Omental fat pad (tissue), 4 donors: ENCODE measurements around the gene SLC5A6. TPM values are rescaled to one million over a fixed set of nuclear protein-coding genes. Genes with fewer than 3 reads are reported as not detected.

ENCODE experiments used
- ATAC-seq: fragments of 150-250 bp; one replicate; pipeline ENCODE4 v1.9.1; 2016; ENCODE audit warnings: mild to moderate bottlenecking, moderate library complexity; ENCODE audit not compliant: low FRiP score
- DNase-seq: peaks from one replicate; pipeline ENCODE4 v3.0.0-alpha.2; 2019; ENCODE audit warnings: low spot score
- total RNA-seq, 4 donors: library from RNA; depleted of rRNA; stranded (reverse); fragments of >200 nt; gene quantifications; one replicate each; pipeline ENCODE4 v1.1.0, GENCODE V29; 2016
- TF ChIP-seq, protein P1 (sequence below), 3 donors: fragments of 450-650 bp; IDR thresholded peaks; one replicate each; pipeline ENCODE4 v1.5.1; 2016 to 2017; ENCODE audit warnings: antibody characterized with exemption in 3 of 3, mild to moderate bottlenecking in 3 of 3, moderate library complexity in 2 of 3

SLC5A6 gene
- total RNA-seq = 100 to 1,000 TPM in 1 of 4 donors, 10 to 100 TPM in 3; 37.4 to 106 (median 83.6) TPM

DNA sequence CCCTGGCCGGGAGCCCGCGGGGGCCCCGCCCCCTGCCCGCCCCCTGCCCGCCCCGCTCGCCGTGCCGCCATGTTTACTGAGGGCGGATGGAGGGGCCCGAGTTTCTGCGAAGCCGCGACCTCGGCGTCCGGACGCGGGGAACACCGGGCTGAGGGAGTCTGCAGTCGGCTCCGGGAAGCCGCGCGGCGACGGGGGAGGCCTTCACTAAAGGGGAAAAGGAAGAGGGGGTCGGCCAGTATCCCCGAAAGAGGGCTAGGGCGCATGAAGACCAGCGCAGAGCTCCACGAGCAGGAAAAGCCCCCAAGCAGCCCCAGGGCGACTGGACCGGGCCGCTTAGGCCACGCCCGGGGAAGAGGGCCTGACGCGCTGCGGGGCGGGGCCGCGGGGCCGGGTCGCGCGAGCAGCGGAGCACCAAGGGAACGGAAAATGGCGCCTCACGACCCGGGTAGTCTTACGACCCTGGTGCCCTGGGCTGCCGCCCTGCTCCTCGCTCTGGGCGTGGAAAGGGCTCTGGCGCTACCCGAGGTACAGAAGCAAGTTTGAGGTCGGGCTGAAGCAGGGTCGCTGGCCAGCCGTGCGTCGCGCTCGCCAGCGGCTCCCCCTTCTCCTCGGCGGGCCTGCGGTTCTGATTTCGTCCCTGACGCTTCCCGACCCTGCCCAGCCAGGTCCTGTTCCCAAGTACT is at the start of gene SLC5A6, which contains the start of gene ATRAID:
SLC5A6 (minus strand) TSS at position 326 of the 683 bp plus-strand sequence. CDS start 4,618 bp downstream, outside the sequence.
ATRAID (plus strand) TSS at position 99 of the 683 bp plus-strand sequence; CDS start at position 427, 328 bp downstream.
- DNase-seq (peak; percentile 49), ATAC-seq (peak; percentile 95)
- TF ChIP-seq, protein P1, sequence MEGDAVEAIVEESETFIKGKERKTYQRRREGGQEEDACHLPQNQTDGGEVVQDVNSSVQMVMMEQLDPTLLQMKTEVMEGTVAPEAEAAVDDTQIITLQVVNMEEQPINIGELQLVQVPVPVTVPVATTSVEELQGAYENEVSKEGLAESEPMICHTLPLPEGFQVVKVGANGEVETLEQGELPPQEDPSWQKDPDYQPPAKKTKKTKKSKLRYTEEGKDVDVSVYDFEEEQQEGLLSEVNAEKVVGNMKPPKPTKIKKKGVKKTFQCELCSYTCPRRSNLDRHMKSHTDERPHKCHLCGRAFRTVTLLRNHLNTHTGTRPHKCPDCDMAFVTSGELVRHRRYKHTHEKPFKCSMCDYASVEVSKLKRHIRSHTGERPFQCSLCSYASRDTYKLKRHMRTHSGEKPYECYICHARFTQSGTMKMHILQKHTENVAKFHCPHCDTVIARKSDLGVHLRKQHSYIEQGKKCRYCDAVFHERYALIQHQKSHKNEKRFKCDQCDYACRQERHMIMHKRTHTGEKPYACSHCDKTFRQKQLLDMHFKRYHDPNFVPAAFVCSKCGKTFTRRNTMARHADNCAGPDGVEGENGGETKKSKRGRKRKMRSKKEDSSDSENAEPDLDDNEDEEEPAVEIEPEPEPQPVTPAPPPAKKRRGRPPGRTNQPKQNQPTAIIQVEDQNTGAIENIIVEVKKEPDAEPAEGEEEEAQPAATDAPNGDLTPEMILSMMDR (IDR thresholded peaks at IDR 0.05) = no peak

DNA sequence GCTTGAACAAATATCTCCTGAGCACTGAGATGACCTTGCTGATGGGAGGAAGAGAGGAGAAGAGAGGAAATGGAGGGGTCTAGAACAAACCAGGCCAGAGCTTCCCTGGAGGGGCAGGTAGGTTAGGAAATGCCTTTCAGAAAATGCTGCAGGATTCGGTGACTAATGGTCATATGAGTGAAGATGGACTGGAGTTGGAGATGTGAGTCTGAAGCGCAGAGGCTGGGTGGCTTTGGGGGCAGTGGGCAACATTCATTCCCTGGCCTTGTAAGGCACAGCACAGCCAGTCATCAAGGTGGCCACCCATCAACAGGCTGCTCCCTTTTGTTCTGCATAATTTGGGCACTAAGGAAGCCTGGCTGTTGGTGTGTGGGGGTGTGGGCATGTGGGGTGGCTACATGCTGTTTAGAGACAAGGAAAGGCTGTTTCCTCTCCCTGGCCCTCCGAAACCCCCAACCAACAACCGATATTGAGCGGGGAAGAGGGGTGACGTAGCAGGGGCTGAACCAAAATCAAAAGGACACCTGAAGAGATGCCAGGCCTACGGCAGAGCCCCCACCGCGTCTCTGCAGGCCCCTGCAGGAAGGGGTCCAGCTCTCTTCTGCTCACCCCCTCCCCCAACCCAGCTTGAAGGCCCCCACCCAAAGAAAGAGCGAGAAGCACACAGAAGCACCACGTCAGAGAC is 49.3 kb upstream of the SLC5A6 start:
- TF ChIP-seq, protein P1 (IDR thresholded peaks at IDR 0.05) = no peak
- DNase-seq (no peak), ATAC-seq (no peak)

DNA sequence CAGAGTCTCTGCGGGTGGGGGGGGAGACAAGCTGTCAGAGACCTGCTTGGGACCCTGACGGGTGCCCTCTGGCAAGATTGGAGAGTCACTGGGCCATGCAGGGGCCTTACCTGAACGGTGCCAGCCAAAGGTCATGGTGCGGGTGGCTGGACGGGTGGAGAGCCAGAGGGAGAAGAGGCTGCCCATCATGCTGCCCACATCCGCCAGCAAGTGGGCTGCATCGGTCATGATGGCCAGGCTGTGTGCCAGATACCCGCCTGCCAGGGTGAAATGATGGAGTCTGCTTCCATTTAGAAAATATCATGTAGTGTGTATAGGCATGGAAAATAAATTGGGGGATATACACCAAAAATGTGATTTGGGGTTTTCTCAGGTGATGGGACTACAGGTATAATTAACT is 46.0 kb upstream of the SLC5A6 start:
- TF ChIP-seq, protein P1 (IDR thresholded peaks at IDR 0.05) = no peak
- no peak for DNase-seq
- no peak for ATAC-seq

DNA sequence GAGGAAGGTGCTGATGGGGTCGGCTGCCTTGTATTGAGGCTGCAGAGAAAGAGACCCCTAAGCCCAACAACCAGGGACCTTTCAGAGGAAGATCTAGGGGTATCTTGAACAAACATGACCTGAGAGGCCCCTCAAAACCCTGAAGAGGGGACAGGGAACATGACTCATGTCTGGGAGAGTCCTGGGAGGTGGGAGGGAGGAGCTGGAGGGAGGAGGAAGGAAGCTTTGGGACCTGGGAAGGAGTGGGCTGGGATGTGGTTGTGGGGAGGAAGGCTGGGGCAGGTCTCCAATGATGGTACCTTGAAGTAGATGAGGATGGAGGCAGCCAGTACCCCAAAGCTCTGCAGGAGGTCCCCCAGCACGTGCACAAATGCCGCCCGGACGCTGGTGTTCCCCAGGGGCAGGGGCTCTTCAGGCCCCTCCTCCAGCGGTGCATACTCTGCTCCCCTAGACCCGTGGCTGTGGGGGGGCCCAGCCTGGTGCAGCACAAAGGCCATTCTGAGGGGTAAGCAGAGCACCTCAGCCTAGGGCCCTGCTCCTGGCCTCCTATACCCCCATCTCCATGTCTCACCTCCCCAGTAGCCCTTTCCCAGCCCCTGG is 44.9 kb upstream of the SLC5A6 start:
- ATAC-seq = no peak
- TF ChIP-seq, protein P1 (IDR thresholded peaks at IDR 0.05) = no peak

DNA sequence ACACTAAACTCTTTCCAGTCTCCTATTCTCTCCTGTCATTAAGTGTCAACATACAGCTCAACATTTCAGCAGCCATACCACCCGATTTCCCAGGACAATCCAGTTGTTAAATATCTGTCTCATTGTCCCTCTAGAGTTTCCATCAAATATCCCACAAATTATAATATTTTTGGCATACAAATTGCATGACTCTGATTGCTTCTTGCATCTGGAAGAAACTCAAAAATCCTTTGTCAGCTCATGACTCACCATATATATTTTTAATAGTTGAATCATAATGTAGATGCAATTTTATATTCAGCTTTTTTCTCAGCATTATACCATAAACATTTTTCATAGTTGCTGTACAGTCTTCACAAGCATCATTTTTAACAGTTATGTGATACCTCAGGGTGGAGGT is 43.6 kb upstream of the SLC5A6 start:
- TF ChIP-seq, protein P1 (IDR thresholded peaks at IDR 0.05) = no peak
- DNase-seq (no peak), ATAC-seq (peak; percentile 49)

More for the DNA sequence above, 44.9 kb upstream of the SLC5A6 start:
- no peak for DNase-seq

DNA sequence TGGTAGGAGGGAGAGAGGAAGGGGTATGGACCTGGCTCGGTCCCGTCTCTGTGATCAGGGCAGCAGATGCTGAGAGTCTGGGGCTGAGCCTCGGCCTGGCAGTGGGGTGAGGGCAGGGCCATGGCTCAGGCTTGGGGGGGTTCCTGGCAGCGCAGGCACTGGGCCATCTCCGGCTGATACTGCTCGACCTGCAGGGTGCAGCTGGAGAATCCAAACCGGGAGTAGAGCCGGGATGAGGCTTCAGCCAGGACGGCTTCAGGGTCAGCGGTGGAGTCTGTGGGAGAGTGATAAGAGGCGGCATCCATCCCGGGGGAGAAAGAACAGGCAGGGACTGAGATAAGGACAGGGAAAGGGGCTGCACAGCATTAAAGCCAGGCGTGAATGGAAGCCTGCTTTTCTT is 43.1 kb upstream of the SLC5A6 start:
- ATAC-seq (no peak), DNase-seq (no peak)
- TF ChIP-seq, protein P1 (IDR thresholded peaks at IDR 0.05) = no peak
